Activated naive CD4-positive, alpha-beta T cell treated with anti-CD3 and anti-CD28 coated beads for 36 hours (primary cell): ENCODE results near the gene RFFL. TPM values are rescaled to one million over a fixed set of nuclear protein-coding genes. Genes with fewer than 3 reads are reported as not detected.

Experiments used
- CTCF ChIA-PET: fragments of 350-600 bp; sonication (Branson Sonifier 250); formaldehyde crosslinking; loops from one replicate; lab custom pipeline; 2021; ENCODE audit warnings: antibody characterized with exemption; lab: Charles Lee
- DNase-seq: peaks from one replicate; pipeline ENCODE4 v3.0.0-alpha.2; 2020
- H3K27ac Mint-ChIP-seq: one replicate; pipeline ENCODE4 v1.8.0; 2021; ENCODE audit warnings: mild to moderate bottlenecking, mixed read lengths
- H3K27me3 Mint-ChIP-seq: one replicate; pipeline ENCODE4 v1.8.0; 2021; ENCODE audit warnings: low read depth, mixed read lengths
- H3K36me3 Mint-ChIP-seq: one replicate; pipeline ENCODE4 v1.8.0; 2021; ENCODE audit warnings: low read depth, mixed read lengths
- H3K4me1 Mint-ChIP-seq: one replicate; pipeline ENCODE4 v1.8.0; 2021; ENCODE audit warnings: low read depth, mixed read lengths
- H3K4me3 Mint-ChIP-seq: one replicate; pipeline ENCODE4 v1.8.0; 2021; ENCODE audit warnings: mild to moderate bottlenecking, moderate library complexity, mixed read lengths
- H3K9me3 Mint-ChIP-seq: one replicate; pipeline ENCODE4 v1.8.0; 2021; ENCODE audit warnings: mixed read lengths
- intact Hi-C: fragments of 100-400 bp; cut with micrococcal nuclease; formaldehyde crosslinking; loops from one replicate; pipeline ENCODE4 v1.15.1; 2023
- total RNA-seq, 2 experiments: library from RNA; stranded (reverse); gene quantifications; one replicate each; pipeline ENCODE4 v1.2.3, GENCODE V29; 2021

RFFL gene
- total RNA-seq, 2 experiments from 2014 or later = 17.8 to 18.2 TPM

DNA sequence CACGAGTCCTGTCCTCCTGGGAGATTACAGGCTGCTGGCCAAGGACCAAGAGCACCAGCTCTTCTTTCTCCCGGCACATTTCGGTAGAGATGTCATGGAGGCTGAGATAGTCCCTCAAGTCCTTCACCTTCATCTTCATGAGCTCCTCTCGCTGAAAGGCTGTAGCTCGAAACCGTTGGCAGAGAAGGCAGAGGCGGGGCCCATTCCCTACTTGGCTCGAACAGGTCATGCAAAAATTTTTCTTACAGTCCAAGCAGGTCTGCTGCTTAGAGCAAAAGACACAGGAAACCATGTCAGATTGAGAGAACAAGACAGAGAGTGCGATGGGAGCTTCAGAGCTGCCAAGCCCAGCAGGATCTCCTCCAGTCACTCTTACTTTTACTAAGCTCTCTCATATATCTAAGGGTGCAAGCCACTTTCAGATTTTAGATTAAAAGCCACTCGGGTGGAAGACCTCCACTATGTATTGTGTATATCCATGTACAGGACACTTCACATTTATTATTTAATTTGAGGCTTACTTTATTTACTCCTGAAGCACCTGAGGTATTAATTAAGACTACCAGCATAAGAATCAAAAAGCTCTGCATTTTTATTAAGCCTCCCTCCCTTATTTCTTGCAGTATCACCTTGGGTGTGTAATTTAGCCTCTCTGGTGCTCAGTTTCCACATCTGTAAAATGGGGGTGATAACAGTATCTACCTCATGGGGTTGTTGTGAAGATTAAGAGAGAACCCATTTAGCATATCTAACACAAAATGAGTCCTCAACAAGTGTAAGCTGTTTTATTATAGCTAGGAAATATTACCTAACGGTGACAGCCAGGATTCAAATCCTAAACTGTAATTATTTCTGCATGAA, 41.8 kb downstream of the RFFL start:
- Mint-ChIP-seq H3K4me3 (peak overlapping the region; percentile 81), H3K27me3 (no peaks in the 10 kb centered on the region), H3K36me3 (peaks cover 2% of the 10 kb centered on the region), H3K9me3 (no peaks in the 10 kb centered on the region), H3K27ac (peak overlapping the region; percentile 98), H3K4me1 (peaks cover 35% of the 10 kb centered on the region)
- CTCF ChIA-PET = interaction anchor here (0.7 to 2.4 kb wide), 9 partner anchors 7 to 98 kb away, joined by 3 to 15 read pairs (median 5); no protein-coding TSS in a partner anchor
- DNase-seq = no peak
- intact Hi-C loops = loop anchor here (1.0 to 5.0 kb wide), 3 partner anchors 42 to 221 kb away; partner anchors contain the start of genes RFFL and SLFN5

GRCh38 chr17:35019386-35020179, 43.9 kb downstream of the RFFL start:
- Mint-ChIP-seq H3K4me1 (peaks cover 35% of the 10 kb centered on the region), H3K27ac (no peak overlapping the region), H3K36me3 (no peaks in the 10 kb centered on the region), H3K4me3 (no peak overlapping the region), H3K9me3 (no peaks in the 10 kb centered on the region), H3K27me3 (no peaks in the 10 kb centered on the region)
- intact Hi-C loops = loop anchor here (5.0 kb wide), 1 partner anchor 223 kb away; the partner anchor contains the start of gene SLFN5
- CTCF ChIA-PET = interaction anchor here (1.0 to 1.9 kb wide), 2 partner anchors 63 to 70 kb away, joined by 3 to 6 read pairs; no protein-coding TSS in a partner anchor
- no peak for DNase-seq

GRCh38 chr17:35018814-35019213, 44.7 kb downstream of the RFFL start:
- CTCF ChIA-PET = interaction anchor here (1.0 to 1.9 kb wide), 2 partner anchors 64 to 71 kb away, joined by 3 to 6 read pairs; no protein-coding TSS in a partner anchor
- H3K4me3 Mint-ChIP-seq = no peak overlapping the region
- H3K4me1 Mint-ChIP-seq = peaks cover 35% of the 10 kb centered on the region
- intact Hi-C loops = no loop called here
- H3K27ac Mint-ChIP-seq = no peak overlapping the region
- H3K9me3 Mint-ChIP-seq = no peaks in the 10 kb centered on the region
- no peaks in the 10 kb centered on the region for H3K36me3 Mint-ChIP-seq
- no peaks in the 10 kb centered on the region for H3K27me3 Mint-ChIP-seq
- DNase-seq = no peak

DNA sequence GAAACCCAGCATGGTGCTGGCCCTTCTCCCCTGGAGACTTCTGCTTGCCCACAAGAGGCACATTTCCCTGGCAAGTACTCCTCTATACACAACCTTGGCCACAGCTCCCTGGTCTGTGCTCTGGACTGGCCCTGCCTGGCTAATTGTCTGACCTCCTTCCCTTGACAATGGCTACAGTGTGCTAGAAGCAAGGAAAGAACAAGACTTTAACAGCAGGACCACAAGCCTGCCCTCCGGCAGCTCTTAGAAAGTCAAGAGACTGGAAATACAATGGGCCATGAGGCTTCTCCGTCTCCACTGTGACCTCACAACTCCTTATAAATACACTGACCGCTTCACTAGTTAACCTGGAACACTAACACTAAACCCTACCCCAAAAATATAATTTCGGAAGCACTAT, 46.5 kb downstream of the RFFL start:
- H3K27ac Mint-ChIP-seq = no peak overlapping the region
- intact Hi-C loops = no loop called here
- CTCF ChIA-PET = no interaction called here
- H3K4me1 Mint-ChIP-seq = peaks cover 17% of the 10 kb centered on the region
- no peaks in the 10 kb centered on the region for H3K27me3 Mint-ChIP-seq
- no peak overlapping the region for H3K4me3 Mint-ChIP-seq
- no peaks in the 10 kb centered on the region for H3K36me3 Mint-ChIP-seq
- DNase-seq = no peak
- no peaks in the 10 kb centered on the region for H3K9me3 Mint-ChIP-seq

DNA sequence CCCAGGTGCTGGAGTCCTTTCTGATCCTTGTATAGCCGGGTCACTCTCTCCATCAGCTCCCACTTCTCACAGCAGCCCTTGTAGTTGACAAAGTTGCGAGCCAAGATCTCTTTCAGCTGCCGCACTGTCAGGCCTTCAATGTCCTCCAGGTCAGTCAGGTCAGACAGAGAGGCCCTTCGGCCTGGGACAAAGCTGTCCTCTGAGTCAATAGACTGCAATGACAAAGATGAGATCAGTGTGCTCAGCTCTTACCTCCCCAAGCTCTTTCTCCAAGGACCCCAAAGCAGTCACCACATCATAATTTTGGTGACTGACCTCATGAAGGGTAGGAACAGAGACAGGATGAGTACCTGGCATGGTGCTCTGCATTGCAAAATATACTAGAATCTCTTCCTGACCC, 47.1 kb downstream of the RFFL start:
- H3K36me3 Mint-ChIP-seq = peaks cover 3% of the 10 kb centered on the region
- intact Hi-C loops = no loop called here
- H3K4me3 Mint-ChIP-seq = no peak overlapping the region
- CTCF ChIA-PET = interaction anchor here (1.4 kb wide), 1 partner anchor 74 kb away, joined by 4 read pairs; no protein-coding TSS in a partner anchor
- H3K27ac Mint-ChIP-seq = no peak overlapping the region
- no peaks in the 10 kb centered on the region for H3K9me3 Mint-ChIP-seq
- H3K27me3 Mint-ChIP-seq = no peaks in the 10 kb centered on the region
- DNase-seq = no peak
- peaks cover 10% of the 10 kb centered on the region for H3K4me1 Mint-ChIP-seq

DNA sequence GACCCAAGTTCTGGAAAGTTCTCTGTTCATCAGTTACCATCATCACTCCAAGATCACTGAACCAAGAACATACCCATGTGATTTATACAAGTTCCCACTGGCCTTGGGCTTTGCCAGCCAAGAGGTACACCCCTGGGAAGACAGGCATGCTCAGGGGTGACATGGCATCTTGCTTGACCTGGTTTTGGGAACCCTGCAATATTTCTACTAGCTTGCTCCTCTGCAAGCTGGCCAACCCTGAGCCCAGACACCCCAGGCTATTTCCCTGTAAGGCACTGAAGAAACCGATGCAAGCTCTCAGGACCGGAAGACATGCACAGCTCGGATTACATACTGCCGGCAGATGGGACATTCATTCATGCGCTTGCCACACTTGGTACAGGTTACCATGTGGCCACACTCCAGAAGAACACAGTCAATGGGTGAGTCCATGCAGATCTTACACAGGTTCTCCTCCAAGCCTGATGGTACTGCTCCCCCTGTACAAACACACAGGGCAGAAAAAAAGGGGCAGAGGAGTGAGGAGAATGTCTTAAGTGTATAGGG, 51.8 kb downstream of the RFFL start:
- Mint-ChIP-seq H3K4me3 (no peak overlapping the region), H3K27me3 (no peaks in the 10 kb centered on the region), H3K4me1 (no peaks in the 10 kb centered on the region), H3K27ac (no peak overlapping the region), H3K36me3 (peaks cover 12% of the 10 kb centered on the region), H3K9me3 (no peaks in the 10 kb centered on the region)
- intact Hi-C loops = no loop called here
- CTCF ChIA-PET = no interaction called here
- no peak for DNase-seq

- DNase-seq = no peak
- CTCF ChIA-PET = interaction anchor here (0.6 to 1.1 kb wide), 4 partner anchors 13 to 590 kb away, joined by 3 read pairs; no protein-coding TSS in a partner anchor
- Mint-ChIP-seq H3K4me3 (no peak overlapping the region), H3K9me3 (no peaks in the 10 kb centered on the region), H3K27ac (peak overlapping the region; percentile 12), H3K4me1 (no peaks in the 10 kb centered on the region), H3K36me3 (peaks cover 12% of the 10 kb centered on the region), H3K27me3 (no peaks in the 10 kb centered on the region)
- intact Hi-C loops = no loop called here
Measured at GRCh38 chr17:35010093-35010492, 53.4 kb downstream of the RFFL start.

DNA sequence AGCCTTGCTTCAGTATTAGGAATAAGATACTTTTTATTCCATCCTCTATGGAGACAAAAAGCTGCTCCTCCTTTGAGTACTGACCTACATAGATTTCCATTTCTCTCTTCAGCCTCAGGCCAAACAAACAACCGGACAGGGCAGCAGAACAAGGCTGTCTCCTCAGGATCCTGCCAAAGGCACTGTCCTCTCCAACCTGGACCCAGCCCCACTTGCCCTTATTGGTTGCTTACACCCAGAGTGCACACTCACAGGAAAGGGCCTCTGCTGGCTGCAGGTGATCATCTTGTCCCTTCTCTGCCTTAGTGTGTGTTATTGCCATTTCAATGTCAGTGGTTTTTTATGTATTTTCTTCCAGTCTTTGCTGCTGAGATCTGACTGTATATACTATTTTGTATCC, 56.5 kb downstream of the RFFL start:
- H3K4me1 Mint-ChIP-seq = no peaks in the 10 kb centered on the region
- no peaks in the 10 kb centered on the region for H3K9me3 Mint-ChIP-seq
- no peak overlapping the region for H3K27ac Mint-ChIP-seq
- DNase-seq = no peak
- intact Hi-C loops = no loop called here
- no peaks in the 10 kb centered on the region for H3K27me3 Mint-ChIP-seq
- H3K36me3 Mint-ChIP-seq = peaks cover 19% of the 10 kb centered on the region
- no peak overlapping the region for H3K4me3 Mint-ChIP-seq
- CTCF ChIA-PET = no interaction called here

- CTCF ChIA-PET = no interaction called here
- H3K9me3 Mint-ChIP-seq = no peaks in the 10 kb centered on the region
- H3K4me3 Mint-ChIP-seq = no peak overlapping the region
- H3K27ac Mint-ChIP-seq = no peak overlapping the region
- DNase-seq = no peak
- H3K27me3 Mint-ChIP-seq = no peaks in the 10 kb centered on the region
- intact Hi-C loops = no loop called here
- H3K36me3 Mint-ChIP-seq = peaks cover 19% of the 10 kb centered on the region
- H3K4me1 Mint-ChIP-seq = no peaks in the 10 kb centered on the region
Measured at GRCh38 chr17:35006345-35006744, 57.2 kb downstream of the RFFL start.

- CTCF ChIA-PET = interaction anchor here (0.5 to 2.0 kb wide), 3 partner anchors 19 to 108 kb away, joined by 3 to 7 read pairs (median 3); no protein-coding TSS in a partner anchor
- Mint-ChIP-seq H3K9me3 (no peaks in the 10 kb centered on the region), H3K27ac (no peak overlapping the region), H3K36me3 (peaks cover 19% of the 10 kb centered on the region), H3K27me3 (no peaks in the 10 kb centered on the region), H3K4me1 (no peaks in the 10 kb centered on the region), H3K4me3 (no peak overlapping the region)
- DNase-seq = no peak
- intact Hi-C loops = no loop called here
Measured at GRCh38 chr17:35003778-35004177, 59.7 kb downstream of the RFFL start.

DNA sequence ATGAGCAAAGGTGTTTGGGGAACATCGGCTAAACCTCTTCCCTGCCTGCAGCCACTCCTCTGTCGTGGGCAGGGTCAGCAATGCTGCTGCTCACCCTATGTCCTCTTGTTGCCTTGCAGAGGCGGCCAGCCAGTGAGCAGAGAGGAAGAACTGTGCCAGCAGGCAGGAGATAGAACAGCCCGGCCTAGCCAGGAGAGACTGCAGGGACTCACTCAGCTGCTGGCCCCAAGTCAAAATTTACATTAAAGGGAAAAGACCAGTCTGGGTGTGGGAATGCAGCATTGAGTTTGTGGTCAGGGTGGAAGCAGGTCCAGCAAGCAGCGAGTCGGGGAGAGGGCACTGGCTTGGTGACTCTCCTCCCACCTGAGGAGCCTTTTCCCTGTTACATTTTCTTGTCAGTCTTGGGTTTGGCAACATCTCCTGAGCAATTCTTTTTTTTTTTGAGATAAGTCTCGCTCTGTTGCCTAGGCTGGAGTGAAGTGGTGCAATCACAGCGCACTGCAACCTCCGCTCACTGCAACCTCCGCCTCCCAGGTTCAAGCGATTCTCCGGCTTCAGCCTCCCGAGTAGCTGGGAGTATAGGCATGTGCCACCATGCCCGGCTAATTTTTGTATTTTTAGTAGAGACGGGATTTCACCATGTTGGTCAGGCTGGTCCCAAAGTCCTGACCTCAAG, 60.5 kb downstream of the RFFL start:
- CTCF ChIA-PET = interaction anchor here (0.9 to 2.0 kb wide), 3 partner anchors 12 to 87 kb away, joined by 3 to 7 read pairs (median 3); no protein-coding TSS in a partner anchor
- H3K9me3 Mint-ChIP-seq = no peaks in the 10 kb centered on the region
- peaks cover 24% of the 10 kb centered on the region for H3K36me3 Mint-ChIP-seq
- H3K4me1 Mint-ChIP-seq = peaks cover 4% of the 10 kb centered on the region
- H3K27ac Mint-ChIP-seq = no peak overlapping the region
- H3K27me3 Mint-ChIP-seq = no peaks in the 10 kb centered on the region
- H3K4me3 Mint-ChIP-seq = no peak overlapping the region
- intact Hi-C loops = no loop called here
- no peak for DNase-seq
